Adrenal gland (tissue), 12 donors: ENCODE measurements around the gene STRA6. TPM values are rescaled to one million over a fixed set of nuclear protein-coding genes. Genes with fewer than 3 reads are reported as not detected.

Source experiments
- DNase-seq, 7 donors: peaks; one replicate each; pipeline ENCODE4 v3.0.0-alpha.2; 2019 to 2020
- H3K27ac ChIP-seq, 5 donors: fragments of 200-600 bp; sonication (generic) in 4 of 5; 1 replicate in 3 of 5; 2 replicates in 2 of 5; pipeline versions ENCODE4 v1.5.1 to v1.8.0; 2016 to 2020; ENCODE audit warnings: mild to moderate bottlenecking in 1 of 5
- H3K27me3 ChIP-seq: fragments of 200-600 bp; 2 replicates; pipeline ENCODE4 v1.8.0; 2021
- H3K36me3 ChIP-seq, 2 donors: fragments of 200-600 bp; replicated peaks in 1 of 2; 1 replicate in 1 of 2; 2 replicates in 1 of 2; pipeline versions ENCODE4 v1.5.1 to v1.8.0; 2018 to 2022
- H3K4me1 ChIP-seq, 2 donors: fragments of 200-600 bp; replicated peaks in 1 of 2; 1 replicate in 1 of 2; 2 replicates in 1 of 2; pipeline versions ENCODE4 v1.5.1 to v1.8.0; 2018 to 2021
- H3K4me3 ChIP-seq, 4 donors: fragments of 200-600 bp; sonication (generic) in 3 of 4; one replicate each; pipeline ENCODE4 v1.5.1; 2016 to 2018
- H3K9me3 ChIP-seq, 3 donors: fragments of 200-600 bp; sonication (generic) in 1 of 3; replicated peaks in 1 of 3; 1 replicate in 2 of 3; 2 replicates in 1 of 3; pipeline versions ENCODE4 v1.5.1 to v1.8.0; 2016 to 2021
- POLR2A ChIP-seq, 2 donors: fragments of 450-650 bp; IDR thresholded peaks; one replicate each; pipeline ENCODE4 v1.6.1; 2017; ENCODE audit warnings: antibody characterized with exemption in 2 of 2, mild to moderate bottlenecking in 2 of 2, moderate library complexity in 1 of 2
- WGBS, 4 donors: extraction: QIAGEN DNeasy Blood & Tissue Kit in 2 of 4; methylation state at CpG; one replicate each; pipeline versions ENCODE4 v1.1.5 to v1.1.7; 2013 to 2017; 5-methylcytosine and 5-hydroxymethylcytosine counted together
- intact Hi-C, 2 donors: fragments of 100-400 bp; cut with DNase I; formaldehyde crosslinking; loops; one replicate each; pipeline versions ENCODE4 v1.14.1 to v1.15.0; 2022 to 2023
- polyA plus RNA-seq, 3 donors: library from polyadenylated mRNA; stranded (reverse); fragments of 200-250 nt in 2 of 3; fragments of 350-450 nt in 1 of 3; fragmentation: Illumina TruSeq in 1 of 3; extraction: RNeasy Lipid Tissue Mini Kit (QIAGEN cat#74804) in 1 of 3; gene quantifications; one replicate each; pipeline ENCODE4 v1.2.3, GENCODE V29; 2013 to 2014
- total RNA-seq, 9 donors: library from RNA; depleted of rRNA in 4 of 9; stranded (reverse); fragments of >200 nt in 4 of 9; fragments of 120-200 nt in 1 of 9; fragmentation: NEBNext Ultra II Directional in 1 of 9; extraction: Animal tissue kit (Norgen Biotek cat#: 25700) in 1 of 9; gene quantifications; one replicate each; pipeline versions ENCODE4 v1.1.0 to v1.2.4, GENCODE V29; 2013 to 2023
- TF ChIP-seq, protein P1 (sequence below), 6 experiments: fragments of 450-650 bp in 4 of 6; fragments of 200-600 bp in 2 of 6; sonication (generic) in 1 of 6; IDR thresholded peaks; 1 replicate in 5 of 6; 2 replicates in 1 of 6; pipeline versions ENCODE4 v1.5.1 to v1.8.0; 2016 to 2021; ENCODE audit warnings: antibody characterized with exemption in 6 of 6, mild to moderate bottlenecking in 2 of 6, moderate library complexity in 1 of 6
- donor health status: healthy with polysubstance abuse.
- donor health status: Bipolar disorder and iron deficiency.
- donor health status: DM: yes; HTN: yes; CAD: no.
- donor health status: DM: no; HTN: no; CAD: no.
- donor health status: DM: no; HTN: no; CAD: no.
- donor health status: DM: yes; HTN: yes; CAD: no.

Gene STRA6
- total and polyA plus RNA-seq, 12 donors: 0.22 to 12.6 (median 3.1) TPM; not detected in 2

DNA sequence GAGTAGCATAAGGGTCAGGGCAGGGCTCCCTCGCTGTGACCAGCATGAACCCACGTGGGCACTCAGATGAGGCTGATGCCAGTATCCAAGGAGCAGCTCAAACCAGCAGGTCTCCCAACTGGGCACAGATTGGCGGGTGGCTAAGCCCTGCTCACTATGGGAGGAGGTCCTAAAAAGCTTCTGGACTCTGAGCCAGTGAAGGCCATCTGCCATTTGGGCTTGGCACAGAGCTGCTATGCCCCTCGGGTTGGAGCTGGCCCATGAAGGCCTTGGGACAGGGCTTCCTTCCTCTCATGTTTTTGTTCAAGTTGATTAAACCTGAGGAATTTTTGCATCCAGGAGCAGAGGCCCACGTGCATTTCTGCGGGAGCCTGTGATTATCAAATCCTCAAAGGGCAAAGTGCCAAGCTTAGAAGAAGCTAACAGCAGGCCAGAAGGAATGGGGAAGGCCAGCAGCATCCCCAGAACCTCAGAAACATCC, 4.3 kb upstream of the STRA6 start:
- TF ChIP-seq, protein P1, sequence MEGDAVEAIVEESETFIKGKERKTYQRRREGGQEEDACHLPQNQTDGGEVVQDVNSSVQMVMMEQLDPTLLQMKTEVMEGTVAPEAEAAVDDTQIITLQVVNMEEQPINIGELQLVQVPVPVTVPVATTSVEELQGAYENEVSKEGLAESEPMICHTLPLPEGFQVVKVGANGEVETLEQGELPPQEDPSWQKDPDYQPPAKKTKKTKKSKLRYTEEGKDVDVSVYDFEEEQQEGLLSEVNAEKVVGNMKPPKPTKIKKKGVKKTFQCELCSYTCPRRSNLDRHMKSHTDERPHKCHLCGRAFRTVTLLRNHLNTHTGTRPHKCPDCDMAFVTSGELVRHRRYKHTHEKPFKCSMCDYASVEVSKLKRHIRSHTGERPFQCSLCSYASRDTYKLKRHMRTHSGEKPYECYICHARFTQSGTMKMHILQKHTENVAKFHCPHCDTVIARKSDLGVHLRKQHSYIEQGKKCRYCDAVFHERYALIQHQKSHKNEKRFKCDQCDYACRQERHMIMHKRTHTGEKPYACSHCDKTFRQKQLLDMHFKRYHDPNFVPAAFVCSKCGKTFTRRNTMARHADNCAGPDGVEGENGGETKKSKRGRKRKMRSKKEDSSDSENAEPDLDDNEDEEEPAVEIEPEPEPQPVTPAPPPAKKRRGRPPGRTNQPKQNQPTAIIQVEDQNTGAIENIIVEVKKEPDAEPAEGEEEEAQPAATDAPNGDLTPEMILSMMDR (IDR thresholded peaks at IDR 0.05): no peak
- TF ChIP-seq POLR2A (IDR thresholded peaks at IDR 0.05): no peak
- DNase-seq: no peak
- Histone ChIP-seq H3K4me3 (no peak overlapping the region), H3K9me3 (no peaks in the 10 kb centered on the region), H3K27me3 (no peaks in the 10 kb centered on the region), H3K36me3 (no peaks in the 10 kb centered on the region), H3K27ac (no peak overlapping the region), H3K4me1 (no peaks in the 10 kb centered on the region)
- intact Hi-C loops: no loop called here
- 59 to 77% (median 71%) methylated on average over 6 of the region's 6 CpGs for WGBS, 4 donors

DNA sequence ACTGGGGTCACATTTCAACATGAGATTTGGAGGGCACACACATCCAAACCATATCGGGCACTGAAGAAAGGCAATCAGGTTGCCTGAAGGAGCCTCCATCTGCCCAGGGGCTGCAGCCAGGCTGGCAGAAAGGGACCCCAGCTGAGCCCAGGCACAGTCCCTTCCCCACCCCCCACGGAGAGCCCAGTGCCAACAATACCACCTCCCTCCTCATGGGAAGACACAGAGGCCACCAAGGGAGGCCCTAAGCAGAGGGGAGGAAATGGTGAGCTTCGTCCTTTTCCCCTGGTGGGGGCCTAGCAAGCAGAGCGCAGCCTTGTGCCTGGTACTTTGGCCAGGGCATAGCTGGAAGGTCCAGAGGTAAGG, 3.0 kb upstream of the STRA6 start:
- intact Hi-C loops: no loop called here
- TF ChIP-seq, protein P1 (IDR thresholded peaks at IDR 0.05): no peak
- TF ChIP-seq POLR2A (IDR thresholded peaks at IDR 0.05): no peak
- Histone ChIP-seq H3K27me3 (no peaks in the 10 kb centered on the region), H3K27ac (no peak overlapping the region), H3K4me1 (peaks cover 3 to 8% of the 10 kb centered on the region in 2 donors), H3K4me3 (no peak overlapping the region), H3K36me3 (no peaks in the 10 kb centered on the region), H3K9me3 (no peaks in the 10 kb centered on the region)
- 81 to 90% (median 82%) methylated on average over 3 to 4 of the region's 4 CpGs for WGBS, 4 donors
- DNase-seq: no peak

DNA sequence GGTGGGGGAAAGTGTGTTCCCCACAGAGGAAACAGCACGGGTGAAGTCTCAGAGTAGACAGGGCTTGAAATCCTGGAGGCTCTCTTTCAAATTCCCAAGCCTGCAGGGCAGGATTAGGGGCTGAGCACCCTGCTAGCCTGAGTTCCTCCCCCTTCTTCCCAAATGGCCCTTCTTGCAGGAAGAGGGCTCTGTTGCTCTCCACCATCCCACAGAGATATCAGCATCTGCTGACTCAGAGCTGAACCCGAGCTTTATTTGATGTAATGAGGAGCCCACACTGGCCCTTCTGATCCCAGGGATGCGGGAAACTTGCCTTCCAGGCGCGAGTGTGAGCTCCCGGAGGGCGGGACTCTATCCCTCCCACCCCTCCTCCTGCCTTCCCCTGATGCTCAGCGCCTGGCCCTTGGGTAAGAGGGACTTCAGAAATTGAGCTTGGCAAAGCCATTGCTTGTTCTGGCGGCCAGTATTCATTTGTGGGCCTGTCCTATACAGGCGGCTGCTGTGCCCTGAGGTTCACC, 1.4 kb upstream of the STRA6 start:
- Histone ChIP-seq H3K27me3 (no peaks in the 10 kb centered on the region), H3K4me1 (peaks cover 8 to 10% of the 10 kb centered on the region in 2 donors), H3K9me3 (no peaks in the 10 kb centered on the region), H3K36me3 (no peaks in the 10 kb centered on the region), H3K27ac (peak overlapping the region in 1 of 5 donors; percentile 22), H3K4me3 (no peak overlapping the region)
- intact Hi-C loops: no loop called here
- 67 to 80% (median 71%) methylated on average over 8 to 10 of the region's 10 CpGs for WGBS, 4 donors
- peak in 5 of 7 donors; percentile 24 to 60 (median 33) for DNase-seq
- TF ChIP-seq POLR2A (IDR thresholded peaks at IDR 0.05): no peak
- TF ChIP-seq, protein P1 (IDR thresholded peaks at IDR 0.05): no peak

DNA sequence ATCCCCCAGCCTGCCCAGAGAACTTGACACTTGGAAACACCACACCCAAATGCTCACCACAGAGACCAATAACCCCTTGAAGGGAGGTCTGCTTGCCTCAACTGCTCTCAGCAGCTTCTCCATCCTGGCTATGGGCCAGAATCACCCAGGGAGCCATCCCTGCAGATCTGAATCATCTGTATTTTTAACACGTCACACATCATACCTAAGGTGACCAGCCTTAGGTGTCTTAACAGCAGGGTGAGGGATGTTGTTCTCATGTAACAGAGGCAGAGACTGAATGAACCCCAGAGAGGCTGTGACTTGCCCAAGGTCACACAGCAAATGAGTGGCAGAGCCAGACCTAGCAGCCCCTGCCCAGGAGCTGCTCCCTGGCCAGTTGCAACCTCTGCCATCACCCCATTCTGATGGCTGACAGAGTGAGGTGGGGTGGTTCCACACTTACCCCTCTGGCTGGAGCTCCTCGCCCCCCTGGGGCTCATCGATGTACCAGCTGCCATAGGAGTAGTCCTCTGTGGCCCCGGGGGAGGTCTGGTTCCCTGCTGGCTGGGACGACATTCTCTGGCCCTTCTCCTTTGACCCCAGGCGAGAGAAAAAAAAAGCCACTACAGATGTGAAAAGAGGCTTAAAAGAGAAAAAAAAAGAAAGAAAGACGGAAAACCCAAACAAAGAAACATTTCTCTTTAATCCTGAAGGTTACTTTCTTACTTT, 722 bp downstream of the STRA6 start:
- WGBS, 4 donors: 56 to 65% (median 58%) methylated on average over 7 of the region's 7 CpGs
- Histone ChIP-seq H3K27me3 (no peaks in the 10 kb centered on the region), H3K4me1 (peaks cover 8 to 10% of the 10 kb centered on the region in 2 donors), H3K27ac (peak overlapping the region in 2 of 5 donors; percentile 38 to 44), H3K9me3 (no peaks in the 10 kb centered on the region), H3K4me3 (no peak overlapping the region), H3K36me3 (no peaks in the 10 kb centered on the region)
- no peak for DNase-seq
- no peak for TF ChIP-seq POLR2A (IDR thresholded peaks at IDR 0.05)
- TF ChIP-seq, protein P1 (IDR thresholded peaks at IDR 0.05): no peak
- intact Hi-C loops: no loop called here
